ENCODE results near the gene CACFD1.

CACFD1 gene

DNA sequence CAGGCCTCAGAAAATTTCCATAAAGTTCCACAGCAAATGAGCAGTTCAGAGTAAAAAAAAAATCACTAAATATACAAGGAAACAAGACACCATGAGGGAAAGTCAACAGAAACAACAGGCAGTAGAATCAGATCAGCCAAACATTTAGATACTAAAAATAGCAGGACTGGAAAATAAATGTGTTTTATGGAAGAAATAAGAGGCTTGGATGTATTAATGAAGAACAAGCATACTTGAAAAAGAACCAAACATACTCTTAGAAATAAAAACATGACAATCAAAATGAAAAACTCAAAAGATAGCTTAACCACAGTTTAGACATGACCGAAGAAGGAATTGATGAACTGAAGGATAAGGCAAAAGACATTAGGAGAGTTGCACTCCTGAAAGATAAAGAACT, 42.3 kb downstream of the CACFD1 start:
- H3K4me1 ChIP-seq (ENCODE audit: control insufficient read depth, insufficient read depth, low read length), result peaks cover 7% of the 10 kb centered on the region
- no peaks in the 10 kb centered on the region for H3K27me3 ChIP-seq (ENCODE audit: control insufficient read depth, insufficient read depth, low read length)
- no peaks in the 10 kb centered on the region for H3K36me3 ChIP-seq (ENCODE audit: control insufficient read depth, insufficient read depth, low read length)
- no peak overlapping the region for H3K4me3 ChIP-seq (ENCODE audit: low read length)
- H3K9me3 ChIP-seq (ENCODE audit: control insufficient read depth, low read length), result no peaks in the 10 kb centered on the region
- no peak overlapping the region for H3K9ac ChIP-seq (ENCODE audit: low read length)

DNA sequence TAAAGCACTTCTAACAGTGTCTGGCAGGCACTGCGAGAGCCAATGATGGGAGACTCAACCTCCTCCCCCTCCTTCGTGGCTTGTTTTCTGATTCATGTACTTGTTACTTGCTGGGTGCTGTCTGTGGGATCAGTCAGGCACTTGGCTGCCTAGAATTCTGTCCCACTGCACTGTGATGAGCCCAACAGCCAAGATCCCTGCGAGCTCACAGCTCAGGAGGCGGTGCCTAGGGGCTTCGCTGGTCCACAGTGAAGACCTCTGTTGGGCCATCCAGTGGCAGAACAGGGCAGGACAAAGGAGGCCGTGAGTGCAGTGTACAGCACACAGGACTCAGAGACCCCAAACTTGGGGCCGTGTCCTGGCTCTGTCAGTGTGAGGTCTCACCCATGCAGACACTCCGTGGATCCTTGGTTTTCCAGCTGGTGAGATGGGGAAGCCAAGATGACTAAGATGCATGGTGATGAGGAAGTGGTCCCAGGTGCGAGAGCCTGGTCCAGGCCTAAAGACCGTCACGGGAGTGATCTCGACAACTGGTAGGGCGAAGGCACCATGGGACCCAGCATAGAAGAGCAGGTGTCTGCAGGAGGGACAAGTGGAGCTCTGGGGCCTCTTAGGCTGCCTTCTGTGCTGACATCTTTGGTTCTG, 45.5 kb downstream of the CACFD1 start:
- no peaks in the 10 kb centered on the region for H3K36me3 ChIP-seq (ENCODE audit: control insufficient read depth, insufficient read depth, low read length)
- no peaks in the 10 kb centered on the region for H3K9me3 ChIP-seq (ENCODE audit: control insufficient read depth, low read length)
- H3K4me3 ChIP-seq (ENCODE audit: low read length), result no peak overlapping the region
- no peak overlapping the region for H3K9ac ChIP-seq (ENCODE audit: low read length)
- peaks cover 18% of the 10 kb centered on the region for H3K4me1 ChIP-seq (ENCODE audit: control insufficient read depth, insufficient read depth, low read length)
- no peaks in the 10 kb centered on the region for H3K27me3 ChIP-seq (ENCODE audit: control insufficient read depth, insufficient read depth, low read length)

DNA sequence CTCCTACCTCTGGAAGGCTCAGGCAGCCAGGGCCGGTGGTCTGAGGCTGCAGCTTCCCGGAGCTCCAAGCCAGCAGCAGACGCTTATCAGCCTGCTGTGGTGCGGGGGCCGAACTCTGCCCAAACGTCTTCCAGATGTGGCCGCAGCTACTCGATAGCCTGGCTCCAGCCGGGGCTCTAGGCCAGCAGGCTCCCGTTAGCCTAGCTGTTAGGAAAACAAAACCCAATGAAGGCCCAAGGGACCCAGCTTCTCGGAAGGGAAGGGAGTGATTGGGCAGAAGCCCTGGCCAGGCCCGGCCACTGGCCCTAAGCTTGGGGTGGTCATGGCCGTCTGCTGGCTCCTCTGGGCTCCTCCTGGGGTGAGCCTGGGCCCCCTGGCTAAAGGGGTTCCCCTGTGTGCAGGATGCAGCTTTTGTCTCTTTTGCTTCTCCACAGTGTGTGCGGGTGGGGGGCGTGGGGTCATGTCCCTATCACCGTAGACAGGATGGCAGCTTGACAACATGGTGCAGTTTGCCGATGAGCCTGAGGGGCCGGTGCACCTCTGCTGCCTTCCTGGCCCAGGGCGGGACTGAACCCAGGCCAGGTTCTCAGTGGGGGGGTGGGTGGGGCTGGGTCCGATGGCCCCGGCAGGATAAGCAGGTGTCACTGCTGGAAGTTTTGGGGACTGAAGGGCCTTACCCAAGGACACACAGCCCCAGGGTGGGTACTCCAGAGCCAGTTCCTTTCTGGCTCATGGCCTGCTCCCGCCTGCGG, 46.3 kb downstream of the CACFD1 start:
- Histone ChIP-seq H3K4me1 (ENCODE audit: control insufficient read depth, insufficient read depth, low read length) (peaks cover 18% of the 10 kb centered on the region), H3K27me3 (ENCODE audit: control insufficient read depth, insufficient read depth, low read length) (no peaks in the 10 kb centered on the region), H3K9me3 (ENCODE audit: control insufficient read depth, low read length) (no peaks in the 10 kb centered on the region), H3K4me3 (ENCODE audit: low read length) (no peak overlapping the region), H3K36me3 (ENCODE audit: control insufficient read depth, insufficient read depth, low read length) (no peaks in the 10 kb centered on the region), H3K9ac (ENCODE audit: low read length) (no peak overlapping the region)

DNA sequence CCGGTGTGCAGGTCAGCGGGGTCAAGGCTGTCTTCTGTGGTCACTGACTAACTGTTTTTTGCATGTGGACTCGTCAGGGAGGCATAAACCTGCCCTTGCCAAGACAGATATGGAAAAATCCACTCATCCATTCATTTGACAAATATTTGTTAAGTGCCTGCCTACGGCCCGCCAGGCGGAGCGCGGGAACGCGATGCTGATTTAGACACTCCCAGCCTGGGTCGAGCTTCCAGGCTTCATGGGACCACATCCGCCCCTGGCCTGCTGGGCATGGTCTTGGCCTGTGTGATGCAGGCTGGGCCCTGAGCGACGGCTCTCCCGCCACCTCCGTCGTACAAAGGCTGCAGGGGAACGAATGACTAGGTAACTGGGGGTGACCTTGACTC, 46.9 kb downstream of the CACFD1 start:
- Histone ChIP-seq H3K9me3 (ENCODE audit: control insufficient read depth, low read length) (no peaks in the 10 kb centered on the region), H3K9ac (ENCODE audit: low read length) (no peak overlapping the region), H3K4me3 (ENCODE audit: low read length) (no peak overlapping the region), H3K4me1 (ENCODE audit: control insufficient read depth, insufficient read depth, low read length) (peaks cover 18% of the 10 kb centered on the region), H3K27me3 (ENCODE audit: control insufficient read depth, insufficient read depth, low read length) (no peaks in the 10 kb centered on the region), H3K36me3 (ENCODE audit: control insufficient read depth, insufficient read depth, low read length) (no peaks in the 10 kb centered on the region)

DNA sequence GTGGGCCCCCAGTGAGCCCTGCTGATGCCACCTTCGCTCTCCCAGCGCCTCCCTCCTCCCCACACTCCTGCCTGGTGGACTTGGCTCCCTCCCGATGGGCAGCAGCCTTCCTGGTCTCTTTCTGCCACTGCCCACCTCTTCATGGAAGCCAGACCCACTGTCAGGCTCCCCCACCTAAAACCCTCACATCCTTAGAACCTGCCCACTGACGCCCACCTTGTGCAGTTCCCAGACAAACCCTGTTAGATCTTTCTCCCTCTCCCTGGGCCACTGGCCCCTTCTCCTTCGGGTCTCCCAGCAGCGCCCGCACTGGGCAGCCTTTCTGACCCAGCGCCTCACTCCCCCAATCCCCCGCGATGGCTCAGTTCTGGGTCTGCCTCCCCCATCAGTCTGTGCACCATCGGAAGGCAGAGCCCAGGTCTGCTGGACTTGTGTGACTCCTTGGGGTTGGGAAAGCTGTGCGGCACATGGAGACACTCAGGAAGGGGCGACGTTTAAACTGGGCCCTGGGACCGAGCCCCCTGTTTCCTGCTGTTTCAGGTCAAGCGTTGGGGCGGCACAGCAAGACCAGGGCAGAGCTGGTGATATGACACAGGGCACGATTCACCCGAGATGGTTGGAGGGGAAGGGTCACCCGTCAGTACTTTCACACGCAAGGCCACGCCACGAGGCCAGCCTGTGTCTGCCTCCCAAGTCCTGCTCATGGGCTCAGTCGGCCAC, 47.6 kb downstream of the CACFD1 start:
- no peak overlapping the region for H3K9ac ChIP-seq (ENCODE audit: low read length)
- no peaks in the 10 kb centered on the region for H3K36me3 ChIP-seq (ENCODE audit: control insufficient read depth, insufficient read depth, low read length)
- H3K4me1 ChIP-seq (ENCODE audit: control insufficient read depth, insufficient read depth, low read length), result peaks cover 18% of the 10 kb centered on the region
- H3K4me3 ChIP-seq (ENCODE audit: low read length), result no peak overlapping the region
- no peaks in the 10 kb centered on the region for H3K9me3 ChIP-seq (ENCODE audit: control insufficient read depth, low read length)
- no peaks in the 10 kb centered on the region for H3K27me3 ChIP-seq (ENCODE audit: control insufficient read depth, insufficient read depth, low read length)

DNA sequence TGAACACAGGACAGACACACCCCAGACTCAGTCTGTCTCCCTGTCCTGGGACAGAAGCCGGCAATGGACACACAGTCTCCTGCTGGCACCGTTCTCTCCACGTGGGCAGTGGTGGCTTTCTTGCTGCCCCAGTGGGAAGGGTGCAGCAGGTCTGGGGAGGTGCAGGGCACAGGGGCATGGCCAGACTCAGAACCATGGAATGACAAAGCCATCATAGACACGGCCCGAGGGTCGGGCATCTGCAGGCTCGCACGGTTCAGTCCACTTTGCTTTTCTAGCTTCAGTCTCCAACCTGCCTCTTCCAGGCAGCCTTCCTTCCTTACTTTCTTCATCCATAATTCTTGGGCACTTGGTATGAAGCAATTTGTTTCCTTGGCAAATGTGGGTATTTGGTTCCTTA, 48.3 kb downstream of the CACFD1 start:
- no peaks in the 10 kb centered on the region for H3K36me3 ChIP-seq (ENCODE audit: control insufficient read depth, insufficient read depth, low read length)
- H3K9ac ChIP-seq (ENCODE audit: low read length), result no peak overlapping the region
- H3K4me1 ChIP-seq (ENCODE audit: control insufficient read depth, insufficient read depth, low read length), result peaks cover 18% of the 10 kb centered on the region
- no peaks in the 10 kb centered on the region for H3K27me3 ChIP-seq (ENCODE audit: control insufficient read depth, insufficient read depth, low read length)
- H3K9me3 ChIP-seq (ENCODE audit: control insufficient read depth, low read length), result no peaks in the 10 kb centered on the region
- no peak overlapping the region for H3K4me3 ChIP-seq (ENCODE audit: low read length)

DNA sequence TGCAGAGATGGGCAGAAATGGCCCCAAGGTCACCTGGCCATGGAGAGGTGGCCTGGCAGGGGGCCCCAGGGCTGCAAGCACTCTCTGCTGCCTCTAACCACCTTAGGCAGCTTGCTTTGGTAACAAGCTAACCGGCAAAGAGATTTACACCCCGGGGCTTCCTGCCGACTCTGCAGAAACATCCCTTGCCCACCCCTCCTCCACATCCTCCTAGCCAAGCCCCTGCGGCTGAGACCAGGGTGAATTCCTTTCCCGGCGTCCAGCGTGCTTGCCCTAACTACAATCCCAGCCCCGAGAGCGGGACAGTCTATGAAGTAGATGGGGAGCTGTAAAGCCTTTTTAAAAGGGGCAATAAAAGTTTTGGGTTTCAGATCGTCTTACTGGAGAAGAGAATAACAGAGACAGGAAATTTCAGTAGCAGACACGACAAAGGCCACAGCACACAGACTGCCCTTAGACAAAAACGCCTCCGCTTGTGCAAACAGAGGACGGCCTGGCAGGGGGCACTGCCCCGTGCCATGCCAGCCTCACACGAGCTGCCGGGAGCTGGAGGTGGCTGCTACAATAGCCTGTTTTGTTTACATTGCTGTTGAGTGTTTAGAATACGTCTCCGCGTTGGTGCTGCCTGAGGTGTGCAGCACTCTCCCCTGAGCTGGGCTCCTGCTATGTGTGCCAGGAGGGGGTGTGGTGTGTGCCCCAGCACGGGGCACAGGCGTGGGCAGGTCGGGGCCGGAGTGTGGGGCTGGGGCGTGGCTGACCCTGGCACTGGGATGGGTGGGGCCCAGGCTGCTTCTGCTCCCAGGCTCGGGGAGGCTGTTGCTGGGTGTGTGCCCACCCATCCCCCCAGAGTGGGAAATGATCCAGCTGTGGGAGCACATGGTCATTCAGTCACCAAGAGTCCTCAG, 49.7 kb downstream of the CACFD1 start:
- no peak overlapping the region for H3K4me3 ChIP-seq (ENCODE audit: low read length)
- H3K36me3 ChIP-seq (ENCODE audit: control insufficient read depth, insufficient read depth, low read length), result no peaks in the 10 kb centered on the region
- H3K9ac ChIP-seq (ENCODE audit: low read length), result no peak overlapping the region
- H3K4me1 ChIP-seq (ENCODE audit: control insufficient read depth, insufficient read depth, low read length), result peaks cover 19% of the 10 kb centered on the region
- H3K9me3 ChIP-seq (ENCODE audit: control insufficient read depth, low read length), result no peaks in the 10 kb centered on the region
- H3K27me3 ChIP-seq (ENCODE audit: control insufficient read depth, insufficient read depth, low read length), result no peaks in the 10 kb centered on the region

DNA sequence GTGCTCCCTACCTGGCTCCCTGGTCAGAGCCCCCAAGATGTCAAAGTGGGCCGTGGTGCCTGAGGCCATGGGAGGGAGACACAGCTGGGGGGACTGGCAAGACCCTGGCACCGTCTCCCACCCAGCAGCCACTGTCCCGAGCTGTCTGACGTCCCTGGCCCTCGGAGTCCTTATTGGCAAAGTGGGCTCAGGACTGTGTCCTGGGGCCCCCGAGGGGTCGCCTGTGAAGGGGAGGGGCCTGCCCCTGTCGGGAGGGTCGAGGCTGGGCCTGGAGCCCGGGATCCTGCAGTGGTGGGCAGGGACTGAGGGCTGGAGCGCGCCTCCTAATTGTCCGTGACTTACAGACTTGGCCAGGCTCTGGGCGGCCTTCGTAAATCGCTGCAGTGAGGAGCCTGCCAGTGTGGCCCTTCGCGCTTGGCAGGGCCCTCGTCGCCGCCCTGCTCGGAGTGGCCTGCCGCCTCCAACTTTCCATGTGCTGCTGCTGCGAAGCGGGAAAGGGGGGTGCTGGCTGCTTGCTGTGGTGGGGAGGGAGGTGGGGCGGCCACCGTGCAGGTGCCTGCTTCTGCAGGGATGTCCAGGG, 51.2 kb downstream of the CACFD1 start:
- Histone ChIP-seq H3K36me3 (ENCODE audit: control insufficient read depth, insufficient read depth, low read length) (no peaks in the 10 kb centered on the region), H3K9ac (ENCODE audit: low read length) (no peak overlapping the region), H3K4me3 (ENCODE audit: low read length) (no peak overlapping the region), H3K4me1 (ENCODE audit: control insufficient read depth, insufficient read depth, low read length) (peaks cover 21% of the 10 kb centered on the region), H3K27me3 (ENCODE audit: control insufficient read depth, insufficient read depth, low read length) (no peaks in the 10 kb centered on the region), H3K9me3 (ENCODE audit: control insufficient read depth, low read length) (no peaks in the 10 kb centered on the region)

DNA sequence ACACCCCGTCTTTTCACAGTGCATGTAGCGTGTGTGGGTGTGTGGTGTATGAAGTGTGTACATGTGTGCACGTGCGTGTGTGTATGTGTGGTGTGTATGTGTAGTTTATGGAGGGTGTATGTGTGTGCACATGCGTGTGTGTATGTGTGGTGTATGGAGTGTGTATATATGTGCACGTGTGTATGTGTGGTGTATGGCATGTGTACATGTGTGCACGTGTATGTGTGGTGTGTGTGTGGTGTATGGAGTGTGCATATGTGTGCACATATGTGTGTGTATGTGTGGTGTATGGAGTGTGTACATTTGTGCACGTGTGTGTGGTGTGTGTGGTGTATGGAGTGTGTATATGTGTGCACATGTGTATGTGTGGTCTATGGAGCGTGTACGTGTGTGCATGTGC, 51.8 kb downstream of the CACFD1 start:
- no peaks in the 10 kb centered on the region for H3K9me3 ChIP-seq (ENCODE audit: control insufficient read depth, low read length)
- H3K36me3 ChIP-seq (ENCODE audit: control insufficient read depth, insufficient read depth, low read length), result no peaks in the 10 kb centered on the region
- no peaks in the 10 kb centered on the region for H3K27me3 ChIP-seq (ENCODE audit: control insufficient read depth, insufficient read depth, low read length)
- H3K4me3 ChIP-seq (ENCODE audit: low read length), result no peak overlapping the region
- no peak overlapping the region for H3K9ac ChIP-seq (ENCODE audit: low read length)
- peaks cover 19% of the 10 kb centered on the region for H3K4me1 ChIP-seq (ENCODE audit: control insufficient read depth, insufficient read depth, low read length)

DNA sequence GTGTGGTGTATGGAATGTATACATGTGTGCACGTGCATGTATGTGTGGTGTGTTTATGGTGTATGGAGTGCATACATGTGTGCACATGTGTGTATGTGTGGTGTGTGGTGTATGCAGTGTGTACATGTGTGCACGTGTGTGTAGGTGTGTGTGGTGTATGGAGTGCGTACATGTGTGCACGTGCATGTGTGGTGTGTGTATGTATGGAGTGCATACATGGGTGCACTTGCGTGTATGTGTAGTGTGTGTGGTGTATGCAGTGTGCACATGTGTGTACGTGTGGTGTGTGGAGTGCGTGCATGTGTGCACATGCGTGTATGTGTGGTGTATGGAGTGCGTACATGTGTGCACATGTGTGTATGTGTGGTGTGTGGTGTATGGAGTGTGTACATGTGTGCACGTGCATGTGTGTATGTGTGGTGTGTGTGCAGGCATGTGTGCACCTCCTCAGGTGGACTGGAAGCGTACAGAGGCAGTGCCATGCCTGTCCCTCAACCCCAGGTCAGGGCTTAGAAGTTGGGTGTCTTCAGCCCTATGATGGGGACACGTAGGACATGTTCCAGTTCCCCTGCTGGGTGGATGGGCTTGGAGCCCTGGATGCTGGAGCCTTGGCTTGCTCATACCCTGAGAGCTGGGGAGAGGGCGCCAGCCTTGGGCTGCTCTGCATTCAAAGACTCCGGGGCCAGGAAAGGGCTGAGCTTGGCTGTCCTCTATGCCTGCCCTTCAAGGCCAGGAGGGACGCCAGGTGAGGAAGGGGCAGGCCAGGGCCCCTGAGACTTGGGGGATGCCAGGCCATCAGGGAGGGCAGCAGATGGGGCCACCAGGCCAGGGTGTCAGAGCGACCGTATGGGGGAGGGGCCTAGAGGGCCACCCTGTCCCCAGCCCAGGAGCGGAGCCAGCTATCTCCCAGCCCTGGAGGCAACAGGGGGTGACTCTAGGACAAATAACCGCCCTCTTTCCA, 52.8 kb downstream of the CACFD1 start:
- H3K27me3 ChIP-seq (ENCODE audit: control insufficient read depth, insufficient read depth, low read length), result no peaks in the 10 kb centered on the region
- peaks cover 14% of the 10 kb centered on the region for H3K4me1 ChIP-seq (ENCODE audit: control insufficient read depth, insufficient read depth, low read length)

More for the DNA sequence above, 52.8 kb downstream of the CACFD1 start:
- H3K9ac ChIP-seq (ENCODE audit: low read length), result no peak overlapping the region
- no peaks in the 10 kb centered on the region for H3K36me3 ChIP-seq (ENCODE audit: control insufficient read depth, insufficient read depth, low read length)
- no peak overlapping the region for H3K4me3 ChIP-seq (ENCODE audit: low read length)
- H3K9me3 ChIP-seq (ENCODE audit: control insufficient read depth, low read length), result no peaks in the 10 kb centered on the region

Measured in mucosa of stomach (tissue), 1 donor.